NB4 (cell line): ENCODE data around the gene HIGD1A.

Experiments
- DNase-seq: peaks from one replicate; pipeline ENCODE4 v3.0.0; 2010; ENCODE audit warnings: low read depth
- H3K4me3 ChIP-seq: one replicate; pipeline ENCODE4 v1.5.1; 2011; ENCODE audit warnings: mild to moderate bottlenecking, low read depth, low read length, moderate library complexity
- CTCF ChIP-seq: IDR thresholded peaks from one replicate; pipeline ENCODE4 v1.5.1; 2012; ENCODE audit warnings: low read depth, low read length
- MAX ChIP-seq: IDR thresholded peaks from 2 replicates; pipeline ENCODE4 v1.6.1; 2011; ENCODE audit warnings: low read depth, low read length
- MYC ChIP-seq: IDR thresholded peaks from 2 replicates; pipeline ENCODE4 v1.6.1; 2011; ENCODE audit warnings: low read depth, low read length
- POLR2A ChIP-seq: IDR thresholded peaks from 2 replicates; pipeline ENCODE4 v1.6.1; 2011; ENCODE audit warnings: mild to moderate bottlenecking; ENCODE audit not compliant: insufficient read length; ENCODE audit errors: extremely low read depth

The HIGD1A gene

GRCh38 chr3:42756681-42757213, 47.5 kb downstream of the HIGD1A start:
- H3K4me3 ChIP-seq = no peak overlapping the region
- DNase-seq = no peak
- TF ChIP-seq POLR2A (no peak), CTCF (no peak), MAX (no peak), MYC (no peak)

GRCh38 chr3:42755681-42756578, 48.4 kb downstream of the HIGD1A start:
- peak; percentile 71 for DNase-seq
- no peak overlapping the region for H3K4me3 ChIP-seq
- TF ChIP-seq MAX (no peak), POLR2A (no peak), CTCF (peak; percentile 65)

- DNase-seq = no peak
- no peak for TF ChIP-seq CTCF
- TF ChIP-seq MAX = no peak
- TF ChIP-seq POLR2A = no peak
- TF ChIP-seq MYC = no peak
- H3K4me3 ChIP-seq = no peak overlapping the region
These were observed 50.5 kb downstream of the HIGD1A start for GRCh38 chr3:42753757-42754156.

GRCh38 chr3:42752961-42753360, 51.3 kb downstream of the HIGD1A start:
- DNase-seq = no peak
- H3K4me3 ChIP-seq = no peak overlapping the region
- no peak for TF ChIP-seq POLR2A
- no peak for TF ChIP-seq MYC
- TF ChIP-seq CTCF = no peak
- no peak for TF ChIP-seq MAX

- no peak for DNase-seq
- H3K4me3 ChIP-seq = no peak overlapping the region
- TF ChIP-seq CTCF = no peak
- TF ChIP-seq MYC = no peak
These were observed 51.8 kb downstream of the HIGD1A start for GRCh38 chr3:42752441-42752840.
